Lung microvascular endothelial cell (primary cell): ENCODE results near the gene FZR1. TPM values are rescaled to one million over a fixed set of nuclear protein-coding genes. Genes with fewer than 3 reads are reported as not detected.

ENCODE experiments used
- DNase-seq, 2 donors: peaks; one replicate each; pipeline versions ENCODE4 v3.0.0 to v3.0.0-alpha.2; 2010; ENCODE audit warnings: low read depth in 2 of 2
- total RNA-seq: library from RNA; depleted of rRNA; stranded (reverse); fragments of >200 nt; gene quantifications from 2 replicates; pipeline ENCODE4 v1.2.1, GENCODE V29; 2014

The FZR1 gene
- total RNA-seq, 1 donor from 2014 or later, result 25.2 TPM

DNA sequence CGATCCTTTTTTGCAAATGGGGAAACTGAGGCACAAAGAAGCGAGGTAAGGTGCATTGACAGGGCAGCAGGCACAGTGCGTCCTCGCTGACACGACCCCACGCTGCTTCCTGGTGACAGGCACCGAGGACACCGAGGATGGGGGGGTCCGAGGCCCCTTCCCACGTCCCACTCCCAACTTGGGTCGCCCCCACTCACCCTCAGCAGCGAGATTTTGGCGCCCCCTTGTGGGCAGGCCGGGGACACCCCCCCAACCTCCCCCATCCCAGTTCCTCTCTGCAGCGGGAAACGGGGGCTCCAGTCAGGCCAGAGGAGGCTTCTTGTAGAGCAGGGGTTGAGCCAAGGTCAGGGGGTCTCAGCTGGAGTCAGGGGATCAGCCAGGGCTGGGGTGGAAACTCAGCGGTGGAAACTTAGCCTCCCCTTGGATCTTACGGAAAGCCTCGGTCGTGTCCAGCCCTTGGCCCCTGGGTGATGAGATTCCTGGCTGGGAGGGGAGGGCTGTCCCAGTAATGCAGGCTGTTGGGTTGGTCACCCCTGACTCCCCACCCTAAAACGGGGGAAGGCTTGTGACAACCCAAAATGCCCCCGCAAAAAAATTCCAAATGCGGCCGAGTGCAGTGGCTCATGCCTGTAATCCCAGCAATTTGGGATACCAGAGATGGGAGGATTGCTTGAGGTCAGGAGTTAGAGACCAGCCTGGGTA, 34.0 kb upstream of the FZR1 start:
- DNase-seq, result peak in 1 of 2 donors; percentile 46

DNA sequence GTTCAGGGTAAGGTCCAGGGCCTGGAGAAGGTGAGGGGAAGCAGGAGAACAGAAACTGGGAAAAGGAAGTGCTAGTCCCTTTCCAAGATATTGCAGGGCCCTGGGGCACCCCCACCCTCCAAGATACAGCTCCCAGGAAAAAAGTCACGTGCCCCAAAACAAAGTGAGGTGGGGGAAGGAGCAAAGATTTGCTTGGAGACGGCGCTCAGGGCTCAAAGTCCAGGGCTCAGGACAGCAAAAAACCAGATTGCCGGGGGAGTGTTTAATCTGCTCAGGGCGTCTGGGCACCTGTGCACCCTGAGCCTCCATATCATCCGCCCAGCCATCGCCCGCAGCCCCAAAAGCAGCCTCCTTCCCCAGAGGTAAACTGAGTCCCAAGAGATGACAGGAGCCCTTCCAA, 32.1 kb upstream of the FZR1 start:
- DNase-seq, result no peak

- DNase-seq, result no peak
These were observed 31.5 kb upstream of the FZR1 start for GRCh38 chr19:3474614-3475013.

DNA sequence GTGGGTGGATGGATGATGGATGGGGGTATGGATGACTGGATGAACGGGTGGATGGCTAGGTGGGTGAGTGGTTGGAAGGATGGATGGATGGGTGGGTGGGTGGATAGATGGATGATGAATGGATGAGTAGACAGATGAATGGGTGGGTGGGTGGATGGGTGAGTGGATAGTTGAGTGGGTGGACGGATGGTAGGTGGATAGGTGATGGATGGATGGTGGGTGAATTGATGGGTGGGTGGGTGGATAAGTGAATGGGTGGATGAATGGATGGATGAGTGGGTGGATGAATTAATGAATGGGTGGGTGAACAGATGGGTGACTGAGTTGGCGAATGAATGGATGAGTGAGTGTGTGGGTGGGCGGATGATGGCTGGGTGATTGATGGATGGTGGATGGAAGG, 30.7 kb upstream of the FZR1 start:
- DNase-seq, result no peak

GRCh38 chr19:3476830-3477229, 29.3 kb upstream of the FZR1 start:
- no peak for DNase-seq

DNA sequence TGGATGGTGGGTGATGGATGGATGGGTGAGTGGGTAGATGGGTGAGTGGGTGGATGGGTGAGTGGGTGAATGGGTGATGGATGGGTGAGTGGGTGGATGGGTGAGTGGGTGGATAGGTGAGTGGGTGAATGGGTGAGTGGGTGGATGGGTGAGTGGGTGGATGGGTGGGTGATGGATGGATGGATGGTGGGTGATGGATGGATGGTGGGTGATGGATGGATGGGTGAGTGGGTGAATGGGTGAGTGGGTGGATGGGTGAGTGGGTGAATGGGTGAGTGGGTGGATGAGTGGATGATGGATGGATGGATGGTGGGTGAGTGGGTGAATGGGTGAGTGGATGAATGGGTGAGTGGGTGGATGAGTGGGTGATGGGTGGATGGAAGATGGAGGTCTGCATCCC, 28.6 kb upstream of the FZR1 start:
- DNase-seq, result no peak

DNA sequence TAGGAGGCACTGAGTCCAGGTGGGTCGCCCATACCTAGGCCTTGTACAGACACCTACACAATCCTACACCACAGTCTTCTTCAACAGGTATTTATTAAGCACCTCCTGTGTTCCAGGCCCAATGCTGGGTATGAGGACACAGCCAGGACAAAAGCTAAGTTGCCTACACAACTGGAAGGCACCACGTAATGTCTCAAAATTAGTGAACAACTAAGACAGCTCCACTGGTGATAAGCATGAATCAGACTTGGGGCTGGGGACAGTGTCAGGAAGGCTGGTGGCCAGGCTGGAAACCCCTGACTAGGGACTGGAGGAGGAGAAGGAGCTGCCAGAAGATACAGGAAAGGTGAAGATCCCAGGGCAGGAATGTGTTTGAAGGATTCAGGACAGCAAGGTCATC, 28.2 kb upstream of the FZR1 start:
- DNase-seq, result no peak

DNA sequence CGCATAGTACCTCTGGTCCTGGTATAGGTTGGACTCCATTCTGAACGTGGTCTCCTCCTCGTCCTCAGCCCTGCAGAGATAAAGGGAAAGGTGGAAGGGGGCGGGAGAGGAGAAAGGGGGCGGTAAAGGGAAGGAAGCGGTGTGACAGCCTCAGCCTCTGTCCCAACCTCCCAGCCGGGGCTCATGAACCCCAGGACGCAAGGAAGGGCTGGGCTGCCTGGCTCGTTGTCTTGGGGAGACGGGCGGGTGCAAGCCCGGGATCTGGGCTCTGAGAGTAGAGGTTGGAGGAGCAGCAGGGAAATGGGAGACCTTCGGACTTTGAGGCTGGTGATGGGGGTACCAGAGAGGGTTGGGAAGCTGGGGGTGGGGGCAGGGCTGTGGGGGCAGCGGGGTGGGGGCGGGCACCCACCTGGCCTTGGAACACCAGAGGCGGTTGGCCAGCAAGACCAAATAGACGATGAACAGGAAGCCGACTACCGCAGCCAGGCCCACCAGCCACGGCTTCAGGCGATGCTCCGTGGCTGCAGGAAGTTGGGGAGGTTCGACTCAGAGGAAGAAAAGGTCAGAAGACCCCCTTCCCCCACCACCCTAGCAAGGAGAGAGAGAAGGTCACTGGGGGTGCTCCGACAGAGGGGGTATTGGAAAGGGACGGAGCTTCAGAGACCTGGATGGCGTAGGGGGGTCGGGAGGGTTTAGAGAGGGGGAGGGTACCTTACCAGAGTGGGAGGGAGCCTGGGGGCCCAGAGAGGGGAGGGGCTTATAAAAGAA, 27.5 kb upstream of the FZR1 start:
- DNase-seq, result no peak

DNA sequence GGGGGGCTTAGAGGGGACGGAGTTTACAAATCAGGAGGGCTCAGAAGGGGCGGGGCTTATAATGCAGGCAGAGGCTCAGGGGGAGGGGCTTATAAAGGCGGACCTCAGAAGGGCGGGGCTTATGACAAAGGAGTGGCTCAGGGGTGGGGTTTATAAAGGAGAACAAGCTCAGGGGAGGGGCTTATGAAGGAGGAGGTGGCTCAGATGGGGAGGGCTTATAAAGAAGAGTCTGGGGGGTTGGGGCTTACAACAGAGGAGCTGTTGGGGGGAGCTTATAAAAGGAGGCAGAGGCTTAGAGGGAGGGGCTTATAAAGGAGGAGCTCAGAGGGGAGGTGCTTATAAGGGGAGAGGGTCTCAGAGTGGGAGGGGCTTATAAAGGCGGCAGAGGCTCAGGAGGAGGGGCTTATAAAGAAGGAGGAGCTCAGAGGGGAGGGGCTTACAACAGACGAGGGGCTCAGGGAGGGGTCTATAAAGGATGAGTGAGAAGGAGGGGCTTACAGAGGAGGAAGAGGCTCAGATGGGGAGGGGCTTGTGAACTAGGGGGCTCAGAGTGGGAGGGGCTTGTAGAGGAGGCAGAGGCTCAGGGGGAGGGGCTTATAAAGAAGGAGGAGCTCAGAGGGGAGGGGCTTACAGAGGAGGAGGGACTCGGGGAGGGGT, 26.8 kb upstream of the FZR1 start:
- DNase-seq, result peak in 1 of 2 donors; percentile 23

- no peak for DNase-seq
These were observed 26.3 kb upstream of the FZR1 start for GRCh38 chr19:3479834-3480215.

DNA sequence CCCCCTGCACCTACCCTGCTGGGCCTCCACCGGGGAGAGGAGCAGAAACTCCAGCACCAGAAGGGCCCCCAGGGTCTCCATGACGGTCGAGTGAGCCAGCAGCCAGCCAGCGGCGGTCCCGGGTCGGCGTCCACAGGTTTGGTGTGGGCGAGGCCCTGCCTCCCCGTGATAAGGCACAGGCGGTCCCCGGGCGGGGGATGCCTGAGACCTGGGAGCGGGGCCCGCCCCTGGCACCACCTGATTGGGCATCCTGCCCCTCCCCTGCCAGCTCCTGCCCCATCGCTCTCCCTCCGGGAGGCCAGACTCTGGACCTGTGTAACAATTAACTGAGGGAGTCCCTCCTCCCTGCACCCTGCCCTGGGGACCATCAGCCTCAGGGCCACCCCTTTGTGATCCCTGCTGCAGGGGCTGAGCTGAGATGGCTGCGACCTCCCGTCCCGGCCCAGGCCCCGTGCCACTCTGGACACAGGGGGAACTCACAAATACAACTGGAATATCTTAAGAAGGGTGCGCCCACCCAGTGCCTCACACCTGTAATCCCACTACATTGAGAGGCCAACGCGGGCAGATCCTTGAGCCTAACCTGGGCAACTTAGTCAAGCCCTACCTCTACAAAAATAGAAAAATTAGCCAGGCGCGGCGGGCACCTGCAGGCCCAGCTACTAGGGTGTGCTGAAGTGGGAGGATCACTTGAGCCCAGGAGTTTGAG, 25.6 kb upstream of the FZR1 start, which contains the start of gene SMIM24:
Gene SMIM24 (minus strand): TSS at position 143 of the 709 bp plus-strand sequence. CDS start 62 bp downstream, at position 81.
- DNase-seq, result no peak

GRCh38 chr19:3481241-3482090, 24.6 kb upstream of the FZR1 start:
- no peak for DNase-seq

DNA sequence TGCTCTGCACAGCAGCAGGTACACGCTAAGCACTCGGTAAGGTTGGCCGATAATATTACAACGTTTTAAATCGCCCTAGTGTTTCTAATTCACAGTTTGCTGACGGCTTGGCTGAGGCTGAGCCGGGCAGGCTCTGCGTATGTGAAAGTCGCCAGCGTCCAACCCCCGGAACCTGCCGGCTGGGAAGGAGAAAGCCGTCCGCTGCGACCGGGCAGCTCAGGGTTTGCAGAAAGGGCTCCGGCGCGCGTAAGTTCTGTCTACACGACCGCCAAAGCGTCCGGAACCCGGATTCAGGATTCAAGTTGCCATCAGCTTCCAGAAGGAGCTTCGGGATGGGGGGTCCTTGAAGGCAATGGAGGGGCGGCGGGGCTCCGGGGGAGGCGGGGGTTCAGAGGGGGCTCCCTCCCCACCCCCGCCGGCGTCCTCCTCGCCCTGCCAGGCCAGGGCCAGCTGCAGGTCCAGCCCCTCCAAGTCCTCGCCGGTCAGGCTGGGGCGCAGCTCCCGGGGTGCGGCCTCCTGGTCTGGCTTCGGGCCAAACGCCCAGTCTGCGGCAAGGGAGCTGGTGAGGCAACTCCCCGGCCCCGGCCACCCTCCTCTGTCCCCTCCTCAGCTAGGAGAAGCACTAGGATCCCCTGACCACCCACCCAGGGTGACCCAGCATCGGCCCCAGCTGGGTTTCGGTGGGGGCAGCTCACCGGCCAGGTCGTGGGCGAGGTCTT, 23.4 kb upstream of the FZR1 start:
- DNase-seq, result no peak

GRCh38 chr19:3483226-3483628, 22.9 kb upstream of the FZR1 start, which contains the start of gene SMIM44:
Gene SMIM44, minus strand, starts transcription at chr19:3483441. Its CDS starts 38 bp downstream, at chr19:3483403.
- DNase-seq, result no peak

DNA sequence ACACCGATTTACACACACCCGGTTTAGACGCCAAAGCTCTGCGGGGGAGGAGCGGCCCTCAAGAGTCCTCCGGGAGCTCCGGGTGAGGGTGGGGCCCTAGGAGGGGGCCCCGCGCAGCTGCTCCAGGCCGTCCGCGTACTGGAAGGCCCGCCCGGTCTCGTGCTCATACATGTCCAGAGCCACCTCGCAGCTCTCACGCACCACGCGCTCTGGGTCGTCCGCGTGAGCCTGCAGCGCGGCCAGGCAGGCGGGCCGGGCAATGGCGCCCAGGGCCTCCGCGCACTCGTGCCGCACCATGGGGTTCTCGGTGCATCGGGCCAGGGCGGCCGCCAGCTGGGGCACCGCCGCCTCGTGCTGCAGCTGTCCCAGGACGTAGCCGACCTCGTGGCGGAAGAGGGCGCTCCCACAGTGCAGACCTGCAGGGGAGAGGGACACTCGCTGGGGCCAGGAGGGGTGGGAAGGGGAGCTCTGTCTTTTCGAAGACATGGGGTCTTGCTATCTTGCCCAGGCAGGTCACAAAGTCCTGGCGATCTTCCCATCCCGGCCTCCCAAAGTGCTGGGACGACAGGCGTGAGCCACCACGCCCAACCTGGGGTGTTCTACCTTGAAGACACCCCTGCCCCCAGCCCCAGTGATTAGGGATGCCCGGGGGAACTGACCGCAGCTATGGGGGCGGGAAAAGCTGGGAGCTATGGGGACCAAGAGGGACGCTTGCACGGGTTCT, 14.6 kb upstream of the FZR1 start:
- no peak for DNase-seq

- no peak for DNase-seq
These were observed 13.8 kb upstream of the FZR1 start for GRCh38 chr19:3492131-3492839.

- DNase-seq, result no peak
These were observed 13.2 kb upstream of the FZR1 start for GRCh38 chr19:3492919-3493318.

GRCh38 chr19:3493651-3494050, 12.5 kb upstream of the FZR1 start:
- DNase-seq, result no peak

- no peak for DNase-seq
These were observed 12.1 kb upstream of the FZR1 start for GRCh38 chr19:3494051-3494450.
